ENCODE measurements around the gene XPO1.
A peak's percentile ranks its signal among the peaks of the same experiment; 100 is the strongest.

Gene XPO1

GRCh38 chr2:61538920-61539520 is 864 bp upstream of the XPO1 start:
- Histone ChIP-seq H3K4me1 (ENCODE audit: insufficient read depth, poor library complexity, severe bottlenecking) (peaks cover 22% of the 10 kb centered on the region), H3K27me3 (ENCODE audit: insufficient read depth, poor library complexity, severe bottlenecking) (no peaks in the 10 kb centered on the region), H3K9me3 (ENCODE audit: severe bottlenecking) (no peaks in the 10 kb centered on the region), H3K27ac (ENCODE audit: poor library complexity, severe bottlenecking) (peak overlapping the region; percentile 97), H3K36me3 (ENCODE audit: low read depth) (peaks cover 26% of the 10 kb centered on the region), H3K4me3 (ENCODE audit: severe bottlenecking) (peak overlapping the region; percentile 42)
- DNase-seq (ENCODE audit: low spot score) (no peak), ATAC-seq (ENCODE audit: low read depth) (no peak)
- TF ChIP-seq CTCF (IDR thresholded peaks at IDR 0.05; ENCODE audit: poor library complexity, severe bottlenecking), result no peak

- no peak for DNase-seq (ENCODE audit: low spot score)
These were observed 281 bp downstream of the XPO1 start for GRCh38 chr2:61537950-61538199.

GRCh38 chr2:61537277-61537949 is 743 bp downstream of the XPO1 start:
- H3K36me3 ChIP-seq (ENCODE audit: low read depth), result peaks cover 42% of the 10 kb centered on the region
- no peak for DNase-seq (ENCODE audit: low spot score)
- ATAC-seq (ENCODE audit: low read depth), result no peak
- peaks cover 38% of the 10 kb centered on the region for H3K4me1 ChIP-seq (ENCODE audit: insufficient read depth, poor library complexity, severe bottlenecking)
- no peak for TF ChIP-seq CTCF (IDR thresholded peaks at IDR 0.05; ENCODE audit: poor library complexity, severe bottlenecking)
- peak overlapping the region; percentile 42 for H3K4me3 ChIP-seq (ENCODE audit: severe bottlenecking)
- peak overlapping the region; percentile 97 for H3K27ac ChIP-seq (ENCODE audit: poor library complexity, severe bottlenecking)
- H3K27me3 ChIP-seq (ENCODE audit: insufficient read depth, poor library complexity, severe bottlenecking), result no peaks in the 10 kb centered on the region
- no peaks in the 10 kb centered on the region for H3K9me3 ChIP-seq (ENCODE audit: severe bottlenecking)

More at GRCh38 chr2:61537950-61538199, 281 bp downstream of the XPO1 start:
- Histone ChIP-seq H3K4me1 (ENCODE audit: insufficient read depth, poor library complexity, severe bottlenecking) (peaks cover 34% of the 10 kb centered on the region), H3K9me3 (ENCODE audit: severe bottlenecking) (no peaks in the 10 kb centered on the region), H3K4me3 (ENCODE audit: severe bottlenecking) (peak overlapping the region; percentile 42), H3K27ac (ENCODE audit: poor library complexity, severe bottlenecking) (peak overlapping the region; percentile 97), H3K27me3 (ENCODE audit: insufficient read depth, poor library complexity, severe bottlenecking) (no peaks in the 10 kb centered on the region), H3K36me3 (ENCODE audit: low read depth) (peaks cover 38% of the 10 kb centered on the region)
- TF ChIP-seq CTCF (IDR thresholded peaks at IDR 0.05; ENCODE audit: poor library complexity, severe bottlenecking), result no peak
- no peak for ATAC-seq (ENCODE audit: low read depth)

- ATAC-seq (ENCODE audit: low read depth) (peak; percentile 71), DNase-seq (ENCODE audit: low spot score) (peak; percentile 87)
- TF ChIP-seq CTCF (IDR thresholded peaks at IDR 0.05; ENCODE audit: poor library complexity, severe bottlenecking), result no peak
- Histone ChIP-seq H3K4me3 (ENCODE audit: severe bottlenecking) (peak overlapping the region; percentile 42), H3K27ac (ENCODE audit: poor library complexity, severe bottlenecking) (peak overlapping the region; percentile 97), H3K27me3 (ENCODE audit: insufficient read depth, poor library complexity, severe bottlenecking) (no peaks in the 10 kb centered on the region), H3K36me3 (ENCODE audit: low read depth) (peaks cover 49% of the 10 kb centered on the region), H3K4me1 (ENCODE audit: insufficient read depth, poor library complexity, severe bottlenecking) (peaks cover 41% of the 10 kb centered on the region), H3K9me3 (ENCODE audit: severe bottlenecking) (no peaks in the 10 kb centered on the region)
These were observed 1.4 kb downstream of the XPO1 start for GRCh38 chr2:61536572-61537276.
